Mesothelial cell of epicardium (in vitro differentiated cells): ENCODE measurements around the gene CADM1. TPM values are rescaled to one million over a fixed set of nuclear protein-coding genes. Genes with fewer than 3 reads are reported as not detected.
"Not testable (repeated sequence)": the region's sequence is repeated elsewhere in the genome, so short reads cannot be mapped to it uniquely, and the experiment has no call there.

Experiments used
- DNase-seq, 2 experiments: peaks; one replicate each; pipeline ENCODE4 v3.0.0; 2021; ENCODE audit warnings: low spot score in 2 of 2; ENCODE audit not compliant: unreplicated experiment in 2 of 2
- H3K27ac Mint-ChIP-seq: 2 replicates; pipeline ENCODE4 v1.8.0; 2021; ENCODE audit warnings: mixed read lengths
- H3K27me3 Mint-ChIP-seq: 2 replicates; pipeline ENCODE4 v1.8.0; 2021; ENCODE audit warnings: low read depth, mixed read lengths
- H3K36me3 Mint-ChIP-seq: 2 replicates; pipeline ENCODE4 v1.8.0; 2021; ENCODE audit warnings: mixed read lengths
- H3K4me1 Mint-ChIP-seq: 2 replicates; pipeline ENCODE4 v1.8.0; 2021; ENCODE audit warnings: mixed read lengths
- H3K4me3 Mint-ChIP-seq: 2 replicates; pipeline ENCODE4 v1.8.0; 2021; ENCODE audit warnings: mild to moderate bottlenecking, moderate library complexity, mixed read lengths
- H3K9me3 Mint-ChIP-seq: 2 replicates; pipeline ENCODE4 v1.8.0; 2021; ENCODE audit warnings: mixed read lengths
- CTCF ChIP-seq: fragments of 200-600 bp; sonication (generic); IDR thresholded peaks from one replicate; pipeline ENCODE4 v1.5.0; 2021; ENCODE audit warnings: antibody characterized with exemption; ENCODE audit not compliant: unreplicated experiment
- total RNA-seq: library from RNA; stranded (reverse); gene quantifications from 3 replicates; pipeline ENCODE4 v1.2.1, GENCODE V29; 2021

CADM1 gene
- total RNA-seq, 1 donor from 2014 or later = 60.9 TPM

GRCh38 chr11:115475564-115475963, 28.7 kb downstream of the CADM1 start:
- Mint-ChIP-seq H3K36me3 (no peaks in the 10 kb centered on the region), H3K4me3 (no peak overlapping the region), H3K9me3 (no peaks in the 10 kb centered on the region), H3K27me3 (no peaks in the 10 kb centered on the region), H3K27ac (no peak overlapping the region), H3K4me1 (no peaks in the 10 kb centered on the region)
- TF ChIP-seq CTCF = no peak
- no peak for DNase-seq

GRCh38 chr11:115474306-115474705, 29.9 kb downstream of the CADM1 start:
- H3K4me3 Mint-ChIP-seq, H3K4me1 Mint-ChIP-seq, H3K27me3 Mint-ChIP-seq, H3K27ac Mint-ChIP-seq, H3K36me3 Mint-ChIP-seq, DNase-seq, H3K9me3 Mint-ChIP-seq: not testable (repeated sequence)

GRCh38 chr11:115473167-115473566, 31.0 kb downstream of the CADM1 start:
- H3K36me3 Mint-ChIP-seq = no peaks in the 10 kb centered on the region
- H3K27ac Mint-ChIP-seq = no peak overlapping the region
- no peaks in the 10 kb centered on the region for H3K9me3 Mint-ChIP-seq
- H3K27me3 Mint-ChIP-seq = no peaks in the 10 kb centered on the region
- DNase-seq = no peak
- no peaks in the 10 kb centered on the region for H3K4me1 Mint-ChIP-seq
- no peak overlapping the region for H3K4me3 Mint-ChIP-seq
- TF ChIP-seq CTCF = no peak

GRCh38 chr11:115471367-115471766, 32.8 kb downstream of the CADM1 start:
- no peaks in the 10 kb centered on the region for H3K27me3 Mint-ChIP-seq

GRCh38 chr11:115470928-115471327, 33.3 kb downstream of the CADM1 start:
- H3K9me3 Mint-ChIP-seq = no peaks in the 10 kb centered on the region
- no peak overlapping the region for H3K27ac Mint-ChIP-seq
- no peak for DNase-seq
- H3K4me3 Mint-ChIP-seq = no peak overlapping the region
- H3K27me3 Mint-ChIP-seq = no peaks in the 10 kb centered on the region
- H3K36me3 Mint-ChIP-seq = no peaks in the 10 kb centered on the region
- TF ChIP-seq CTCF = no peak
- H3K4me1 Mint-ChIP-seq = no peaks in the 10 kb centered on the region

More at GRCh38 chr11:115471367-115471766, 32.8 kb downstream of the CADM1 start:
- Mint-ChIP-seq H3K4me1 (no peaks in the 10 kb centered on the region), H3K4me3 (no peak overlapping the region), H3K9me3 (no peaks in the 10 kb centered on the region), H3K36me3 (no peaks in the 10 kb centered on the region), H3K27ac (no peak overlapping the region)
- DNase-seq = no peak
- TF ChIP-seq CTCF = no peak

GRCh38 chr11:115469361-115469760, 34.9 kb downstream of the CADM1 start:
- Mint-ChIP-seq H3K4me3 (no peak overlapping the region), H3K9me3 (no peaks in the 10 kb centered on the region), H3K36me3 (no peaks in the 10 kb centered on the region), H3K27ac (no peak overlapping the region), H3K27me3 (no peaks in the 10 kb centered on the region), H3K4me1 (peaks cover 3% of the 10 kb centered on the region)
- TF ChIP-seq CTCF = no peak
- DNase-seq = no peak
